ENCODE data around the gene MAP3K10. TPM values are rescaled to one million over a fixed set of nuclear protein-coding genes. Genes with fewer than 3 reads are reported as not detected.

Gene MAP3K10
- total RNA-seq, 3 donors from 2014 or later = 11.0 to 23.3 (median 12.2) TPM

GRCh38 chr19:40247178-40247577 lies 56.0 kb downstream of the MAP3K10 start:
- Histone ChIP-seq H3K4me3 (no peak overlapping the region), H3K4me1 (ENCODE audit: low read depth) (no peaks in the 10 kb centered on the region), H3K36me3 (ENCODE audit: low read depth) (no peaks in the 10 kb centered on the region), H3K9me3 (no peaks in the 10 kb centered on the region)
- ATAC-seq = no peak
- intact Hi-C loops (cut with DNase I, micrococcal nuclease) = no loop called here
- no peak for TF ChIP-seq CTCF (IDR thresholded peaks at IDR 0.05)
- DNase-seq = no peak

- no peak for TF ChIP-seq CTCF (IDR thresholded peaks at IDR 0.05)
These were observed 56.6 kb downstream of the MAP3K10 start for GRCh38 chr19:40247735-40248262.

GRCh38 chr19:40249201-40249600 lies 58.0 kb downstream of the MAP3K10 start:
- H3K4me3 ChIP-seq = no peak overlapping the region
- DNase-seq = no peak
- ATAC-seq = no peak
- no peaks in the 10 kb centered on the region for H3K4me1 ChIP-seq (ENCODE audit: low read depth)
- no peaks in the 10 kb centered on the region for H3K9me3 ChIP-seq
- intact Hi-C loops (cut with DNase I, micrococcal nuclease) = no loop called here
- no peak for TF ChIP-seq CTCF (IDR thresholded peaks at IDR 0.05)
- H3K36me3 ChIP-seq (ENCODE audit: low read depth) = no peaks in the 10 kb centered on the region

More at GRCh38 chr19:40247735-40248262, 56.6 kb downstream of the MAP3K10 start:
- H3K36me3 ChIP-seq (ENCODE audit: low read depth) = no peaks in the 10 kb centered on the region
- DNase-seq (no peak), ATAC-seq (no peak)
- intact Hi-C loops (cut with DNase I, micrococcal nuclease) = no loop called here
- H3K4me3 ChIP-seq = no peak overlapping the region
- no peaks in the 10 kb centered on the region for H3K9me3 ChIP-seq
- no peaks in the 10 kb centered on the region for H3K4me1 ChIP-seq (ENCODE audit: low read depth)

GRCh38 chr19:40249781-40250180 lies 58.6 kb downstream of the MAP3K10 start:
- no peak for TF ChIP-seq CTCF (IDR thresholded peaks at IDR 0.05)
- H3K4me1 ChIP-seq (ENCODE audit: low read depth) = no peaks in the 10 kb centered on the region
- H3K9me3 ChIP-seq = no peaks in the 10 kb centered on the region
- no peak overlapping the region for H3K4me3 ChIP-seq
- ATAC-seq (no peak), DNase-seq (no peak)
- intact Hi-C loops (cut with DNase I, micrococcal nuclease) = no loop called here
- no peaks in the 10 kb centered on the region for H3K36me3 ChIP-seq (ENCODE audit: low read depth)

- DNase-seq (no peak), ATAC-seq (no peak)
- Histone ChIP-seq H3K36me3 (ENCODE audit: low read depth) (no peaks in the 10 kb centered on the region), H3K9me3 (no peaks in the 10 kb centered on the region), H3K4me3 (no peak overlapping the region), H3K4me1 (ENCODE audit: low read depth) (no peaks in the 10 kb centered on the region)
- TF ChIP-seq CTCF (IDR thresholded peaks at IDR 0.05) = no peak
- intact Hi-C loops (cut with DNase I, micrococcal nuclease) = no loop called here
These were observed 60.0 kb downstream of the MAP3K10 start for GRCh38 chr19:40251244-40251643.

GRCh38 chr19:40251991-40252390 lies 60.8 kb downstream of the MAP3K10 start:
- H3K4me3 ChIP-seq = no peak overlapping the region
- DNase-seq (no peak), ATAC-seq (no peak)
- no peaks in the 10 kb centered on the region for H3K9me3 ChIP-seq
- intact Hi-C loops (cut with DNase I, micrococcal nuclease) = no loop called here
- H3K36me3 ChIP-seq (ENCODE audit: low read depth) = no peaks in the 10 kb centered on the region
- no peak for TF ChIP-seq CTCF (IDR thresholded peaks at IDR 0.05)
- H3K4me1 ChIP-seq (ENCODE audit: low read depth) = no peaks in the 10 kb centered on the region

Data from mucosa of descending colon (tissue), 3 donors.